NCI-H1092 treated with DMSO at 0.1 percent for 48 hours (cell line): Measurements from ENCODE around the gene TRAF3.
"Not testable (repeated sequence)": the region's sequence is repeated elsewhere in the genome, so short reads cannot be mapped to it uniquely, and the experiment has no call there.

Experiments
- DNase-seq: peaks from one replicate; lab custom pipeline; 2025; lab: John Stamatoyannopoulos, UW

TRAF3 gene

DNA sequence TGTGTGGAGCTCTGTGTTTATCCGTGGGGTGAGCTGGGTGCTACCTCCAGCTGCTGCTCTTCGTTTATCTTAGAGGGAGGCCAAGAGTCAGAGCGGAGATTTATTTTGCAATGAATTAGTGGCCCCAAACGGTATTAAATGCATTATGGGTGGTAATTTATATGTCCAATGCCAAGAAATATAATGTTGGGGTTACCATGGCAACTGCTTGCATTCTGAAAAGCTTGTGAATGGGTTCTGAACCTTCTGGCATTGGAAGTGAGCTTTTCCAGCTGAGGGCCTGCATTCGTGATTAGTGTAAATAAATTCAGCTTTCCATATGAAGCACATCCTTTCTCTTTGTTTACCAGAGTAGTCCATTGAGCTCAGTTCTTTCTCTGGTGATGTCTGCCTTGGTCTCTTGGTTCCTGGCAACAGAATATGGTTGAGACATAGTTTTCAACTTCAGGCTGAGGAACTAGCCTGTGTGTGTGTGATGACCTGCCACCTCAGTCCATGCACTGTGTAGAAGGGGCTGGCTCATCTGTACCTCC, 51.8 kb downstream of the TRAF3 start:
- DNase-seq, result peak; percentile 81

DNA sequence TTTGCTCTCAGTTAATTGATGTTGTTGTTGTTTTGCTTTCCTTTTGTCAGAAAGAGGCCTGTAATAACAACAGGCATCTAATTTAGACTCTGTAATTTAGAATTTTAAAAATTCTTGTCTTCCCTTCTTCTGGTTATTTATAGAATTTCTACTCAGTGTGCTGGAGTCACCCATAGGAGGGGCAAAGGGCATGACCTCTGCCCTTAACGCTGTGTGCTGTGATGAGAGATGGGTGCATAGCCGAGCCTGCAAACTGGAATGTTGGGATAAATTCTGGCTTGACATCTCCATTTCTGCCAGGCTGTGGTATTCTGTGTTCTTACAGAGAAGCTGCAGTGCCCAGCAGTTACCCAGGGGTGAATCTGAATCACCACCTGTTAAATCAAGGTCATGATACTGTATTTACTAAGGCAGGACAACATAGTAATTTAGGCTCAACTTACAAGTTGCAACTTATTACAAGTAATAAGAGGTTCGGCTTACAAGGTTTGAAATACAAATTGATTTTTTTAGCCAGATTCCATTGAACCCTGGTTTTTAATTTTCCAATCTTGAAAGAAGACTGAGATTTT, 53.3 kb downstream of the TRAF3 start:
- DNase-seq, result no peak

DNA sequence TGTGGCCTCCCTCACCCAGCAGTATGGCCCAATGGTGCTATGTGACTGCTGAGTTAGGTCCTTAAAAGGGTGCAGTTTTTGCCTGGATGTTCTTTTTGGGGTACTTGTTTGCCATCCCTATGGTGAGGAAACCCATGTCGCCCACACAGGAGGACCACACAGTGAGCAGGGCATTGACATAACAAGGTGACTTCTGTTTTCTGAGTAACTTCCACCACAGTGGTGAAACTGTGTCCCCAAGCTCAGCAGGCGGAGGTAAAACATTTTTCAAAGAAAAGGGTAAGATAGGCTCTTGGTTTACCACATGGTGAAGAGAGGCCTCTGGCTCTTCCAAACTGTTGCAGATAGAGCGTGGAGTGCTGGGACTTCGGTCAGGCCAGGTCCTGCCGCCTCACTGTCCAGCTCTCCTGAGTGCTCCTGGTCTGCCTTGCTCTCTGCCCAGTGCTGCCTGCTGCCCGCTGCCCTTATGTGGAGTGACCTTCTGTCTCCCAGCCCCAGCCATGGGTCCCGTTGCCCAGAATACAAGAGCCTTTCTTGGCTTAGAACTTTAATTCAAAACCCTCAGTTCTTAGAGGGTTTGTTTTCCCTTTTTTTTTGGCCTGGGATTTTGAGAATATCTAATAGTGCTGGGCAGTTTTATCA, 54.0 kb downstream of the TRAF3 start:
- DNase-seq, result no peak

DNA sequence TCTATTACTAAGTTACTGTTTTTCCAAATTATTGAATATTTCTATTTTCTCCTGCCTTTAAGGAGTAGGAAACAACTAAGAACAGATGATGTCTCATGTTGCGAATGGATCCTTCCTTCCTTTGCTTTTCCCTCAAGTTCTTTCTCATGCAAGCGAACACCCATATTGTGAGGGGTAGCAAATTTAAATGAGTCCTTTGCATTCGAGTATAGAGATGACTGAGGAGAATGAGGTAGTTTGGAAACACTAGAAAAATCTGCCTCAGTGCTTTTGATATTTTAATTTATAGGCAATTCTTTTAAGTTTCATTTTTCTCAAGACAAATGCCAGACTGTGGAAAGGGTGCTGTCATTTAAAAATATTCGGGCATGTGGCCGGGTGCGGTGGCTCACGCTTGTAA, 56.1 kb downstream of the TRAF3 start:
- DNase-seq, result no peak

DNA sequence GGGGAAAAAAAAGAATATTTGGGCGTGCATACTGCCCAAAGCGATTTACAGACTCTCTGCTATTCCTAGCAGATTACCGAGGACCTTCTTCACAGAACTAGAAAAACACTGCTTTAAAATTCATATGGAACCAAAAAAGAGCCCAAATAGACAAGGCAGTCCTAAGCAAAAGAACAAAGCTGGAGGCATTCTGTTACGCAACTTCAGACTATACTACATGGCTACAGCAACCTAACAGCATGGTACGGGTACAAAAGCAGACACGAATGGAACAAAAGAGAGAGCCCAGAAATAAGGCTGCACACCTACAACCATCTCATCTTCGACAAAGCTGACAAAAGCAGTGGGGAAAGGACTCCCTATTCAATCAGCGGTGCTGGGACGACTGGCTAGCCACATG, 56.7 kb downstream of the TRAF3 start:
- DNase-seq, result no peak

DNA sequence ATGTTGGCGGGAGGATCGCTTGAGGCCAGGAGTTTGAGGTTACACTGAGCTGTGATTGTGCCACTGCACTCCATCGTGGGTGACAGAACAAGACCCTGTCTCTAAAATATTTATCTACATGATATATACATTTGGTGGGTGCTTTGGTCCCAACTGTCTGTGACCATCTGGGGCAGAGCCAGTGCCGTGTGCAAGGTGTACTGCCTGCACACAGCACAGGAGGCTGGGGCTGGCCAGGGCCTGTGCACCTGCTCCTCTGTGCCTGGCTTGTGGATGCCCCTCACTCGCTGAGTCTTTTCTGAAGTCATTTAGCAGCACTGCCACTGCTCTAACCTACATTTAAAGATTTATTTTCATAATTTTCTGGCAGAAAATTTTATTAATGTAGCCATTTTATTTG, 58.7 kb downstream of the TRAF3 start:
- no peak for DNase-seq

DNA sequence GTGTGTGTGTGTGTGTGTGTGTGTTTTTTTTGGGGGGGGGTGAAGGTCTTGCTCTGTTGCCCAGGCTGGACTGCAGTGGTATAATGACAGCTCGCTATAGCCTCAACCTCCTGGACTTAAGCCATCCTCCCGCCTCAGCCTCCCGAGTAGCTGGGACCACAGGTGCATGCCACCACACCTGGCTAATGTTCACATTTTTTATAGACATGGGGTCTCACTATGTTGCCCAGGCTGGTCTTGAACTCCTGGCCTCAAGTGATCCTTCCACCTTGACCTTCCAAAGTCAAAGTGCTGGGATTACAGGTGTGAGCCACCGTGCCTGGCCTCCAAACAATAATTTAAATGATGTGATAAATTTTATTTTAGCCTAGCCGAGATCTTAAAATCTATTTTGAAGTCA, 59.9 kb downstream of the TRAF3 start:
- DNase-seq, result not testable (repeated sequence)

DNA sequence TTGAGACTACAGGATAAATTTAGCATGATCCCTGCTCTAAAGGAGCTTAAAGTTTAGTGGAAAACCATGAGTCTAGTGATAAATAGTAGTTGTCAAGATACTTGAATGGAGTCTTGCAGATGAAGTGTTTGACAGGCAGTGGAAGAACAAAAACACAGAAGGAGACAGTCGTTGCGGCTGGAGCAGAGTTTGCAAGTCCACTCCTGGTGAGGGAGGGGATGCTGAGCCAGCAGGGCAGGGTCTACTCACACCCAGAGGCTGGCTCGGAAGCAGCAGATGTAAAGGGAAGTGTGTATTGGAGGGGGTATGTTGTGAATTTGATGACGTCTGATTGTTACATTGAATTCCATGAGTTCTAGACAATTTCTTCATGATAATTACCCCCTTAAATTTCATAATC, 61.3 kb downstream of the TRAF3 start:
- no peak for DNase-seq

DNA sequence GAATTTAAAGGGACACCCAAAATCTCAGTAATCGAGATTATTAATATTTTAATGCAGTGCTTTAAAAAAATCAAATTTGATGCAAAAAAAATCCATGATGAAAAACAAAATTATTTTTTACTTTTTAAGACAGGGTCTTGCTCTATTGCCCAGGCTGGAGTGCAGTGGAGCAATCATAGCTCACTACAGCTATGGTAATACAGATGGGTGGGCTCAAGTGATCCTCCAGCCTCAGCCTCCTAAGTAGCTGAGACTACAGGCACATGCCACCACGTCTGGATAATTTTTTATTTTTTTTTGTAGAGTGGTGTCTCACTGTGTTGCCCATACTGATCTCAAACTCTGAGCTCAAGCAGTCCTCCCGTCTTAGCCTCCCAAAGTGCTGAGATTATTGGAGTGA, 62.9 kb downstream of the TRAF3 start:
- DNase-seq, result no peak

DNA sequence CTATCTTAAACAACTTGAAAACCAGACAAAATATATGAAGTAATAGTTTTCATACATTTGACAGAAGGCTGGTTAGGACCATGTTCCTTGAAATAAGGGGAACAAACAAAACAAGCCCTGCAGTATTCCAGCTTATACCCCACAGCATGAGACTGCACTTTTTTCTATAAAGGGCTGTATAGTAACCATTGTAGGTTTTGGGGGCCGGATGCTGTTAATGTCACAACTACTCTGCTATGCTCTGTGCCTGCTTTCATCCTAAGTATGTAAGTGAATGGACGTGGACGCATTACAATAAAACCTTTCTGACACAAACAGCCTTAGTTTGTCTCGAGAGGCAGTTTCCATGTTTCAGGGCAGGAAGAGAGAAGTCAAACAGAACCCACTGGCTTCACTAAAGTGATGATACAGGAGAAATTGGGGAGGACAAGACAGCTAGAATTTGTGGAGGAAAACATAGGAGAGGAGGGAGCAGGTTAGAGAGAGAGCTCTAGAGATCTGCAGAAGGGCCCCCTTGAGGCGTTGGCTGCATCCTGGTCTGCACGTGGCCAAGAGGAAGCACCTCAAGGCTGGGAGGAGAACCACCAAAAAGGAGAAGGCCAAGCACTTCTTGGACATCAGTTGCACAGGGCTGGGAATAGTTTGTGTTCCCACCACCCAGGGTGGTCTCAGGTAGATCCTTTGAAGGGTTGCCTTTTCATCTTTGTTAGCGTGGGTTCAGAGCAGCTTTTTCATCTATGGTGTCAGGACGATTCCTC, 63.7 kb downstream of the TRAF3 start:
- no peak for DNase-seq

DNA sequence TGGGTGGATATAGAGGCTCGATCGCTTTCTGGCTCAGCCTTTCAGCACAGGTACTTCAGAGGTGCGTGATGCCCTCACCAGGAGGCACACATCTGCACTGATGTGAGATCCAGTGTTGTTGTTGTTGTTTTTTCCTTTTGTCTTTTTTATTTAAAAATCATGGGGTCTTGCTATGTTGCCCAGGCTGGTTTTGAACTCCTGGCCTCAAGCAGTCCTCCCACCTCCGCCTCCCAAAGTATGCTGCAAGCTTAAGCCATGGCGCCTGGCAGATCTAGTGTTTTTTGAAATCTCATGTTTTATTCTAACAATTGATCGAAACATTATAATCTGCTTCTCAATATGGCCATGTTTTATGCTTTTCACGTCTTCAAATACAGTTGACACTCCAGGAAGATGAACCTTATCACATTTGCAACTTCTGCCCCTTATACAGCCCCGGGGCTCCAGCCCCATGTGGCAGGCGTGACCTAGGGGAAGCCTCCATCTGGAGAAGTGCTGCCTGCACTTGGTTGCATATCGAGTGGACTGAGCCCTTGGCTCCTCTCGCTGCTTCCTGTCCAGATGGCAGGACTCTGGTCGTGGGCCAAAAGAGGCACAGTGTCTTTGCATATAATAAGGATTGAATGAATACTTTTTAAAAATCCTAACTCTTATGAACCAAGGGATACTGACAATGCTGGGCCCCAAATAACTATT, 71.7 kb downstream of the TRAF3 start:
- DNase-seq, result peak; percentile 86

DNA sequence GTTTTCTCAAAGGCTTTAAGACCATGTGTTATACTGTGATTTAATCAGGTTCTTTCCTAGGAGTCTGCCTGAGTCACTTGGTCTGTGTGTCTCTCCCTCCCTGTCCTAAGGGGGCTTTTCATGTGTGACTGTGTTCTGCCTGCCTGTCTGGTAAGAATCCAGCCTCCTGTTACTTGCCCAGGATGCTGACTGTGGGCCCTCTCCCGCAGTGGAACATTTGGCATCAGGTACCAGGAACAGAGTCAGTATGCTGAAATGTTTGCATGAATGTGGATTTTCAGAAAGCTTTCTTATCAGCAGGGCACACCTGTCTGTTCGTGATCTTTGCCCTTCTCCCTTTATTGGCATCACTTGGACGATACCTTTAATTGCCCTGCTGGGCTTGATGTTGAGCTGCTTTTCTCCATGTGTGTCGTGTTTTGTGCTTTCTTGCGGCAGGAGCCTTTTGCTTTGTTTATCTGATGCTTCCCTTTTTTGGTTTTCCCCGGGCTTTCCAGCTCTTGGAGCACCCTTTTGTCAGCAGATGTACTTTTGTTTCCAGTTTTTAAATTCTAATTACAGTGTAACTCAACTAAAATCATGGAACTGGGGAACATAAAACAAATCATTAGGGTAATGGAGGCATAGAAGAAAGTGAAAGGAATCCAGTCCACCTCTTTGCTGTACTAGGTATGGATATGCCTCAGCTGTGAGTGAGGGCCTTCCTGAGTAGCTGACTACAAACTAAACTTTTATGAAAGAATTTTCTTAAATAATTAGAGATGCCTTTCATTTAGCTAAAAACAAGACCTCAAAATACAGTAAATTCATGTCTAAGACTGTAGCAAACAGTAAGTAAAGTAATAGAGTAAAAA, 72.5 kb downstream of the TRAF3 start:
- peak; percentile 86 for DNase-seq

DNA sequence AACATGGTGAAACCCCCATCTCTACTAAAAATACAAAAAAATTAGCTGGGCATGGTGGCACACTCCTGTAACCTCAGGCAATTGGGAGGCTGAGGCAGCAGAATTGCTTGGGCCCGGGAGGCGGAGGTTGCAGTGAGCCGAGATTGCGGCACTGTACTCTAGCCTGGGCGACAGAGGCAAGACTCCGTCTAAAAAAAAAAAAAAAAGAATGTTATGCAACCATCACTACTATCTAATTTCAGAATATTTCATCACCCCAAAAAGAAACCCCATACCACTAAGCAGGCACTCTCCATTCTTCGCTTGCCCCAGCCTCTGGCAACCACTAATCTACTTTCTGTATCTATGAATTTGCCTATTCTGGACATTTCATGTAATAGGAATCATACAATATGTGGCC, 76.4 kb downstream of the TRAF3 start:
- no peak for DNase-seq

DNA sequence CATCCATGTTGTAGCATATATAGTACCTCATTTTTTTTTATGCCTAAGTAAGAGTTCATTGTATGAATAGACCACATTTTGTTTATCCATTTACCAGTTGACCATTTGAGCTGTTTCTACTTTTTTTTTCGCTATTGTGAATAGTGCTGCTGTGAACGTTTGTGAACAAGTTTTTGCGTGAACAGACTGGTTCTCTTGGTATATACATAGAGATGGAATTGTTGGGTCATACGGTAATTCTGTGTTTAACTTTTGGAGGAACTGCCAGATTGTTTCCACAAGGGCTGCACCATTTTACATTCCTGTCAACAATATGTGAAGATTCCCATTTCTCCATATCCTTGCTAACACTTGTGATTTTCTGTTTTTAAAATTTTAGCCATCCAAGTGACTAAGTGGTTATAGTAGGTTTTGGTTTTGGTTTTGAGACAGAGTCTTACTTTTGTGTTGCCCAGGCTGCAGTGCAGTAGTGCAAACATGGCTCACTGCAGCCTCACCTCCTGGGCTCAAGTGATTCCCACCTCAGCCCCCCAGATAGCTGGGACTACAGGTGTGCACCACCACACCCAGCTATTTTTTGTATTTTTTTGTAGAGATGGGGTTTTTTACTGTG, 76.9 kb downstream of the TRAF3 start:
- no peak for DNase-seq

DNA sequence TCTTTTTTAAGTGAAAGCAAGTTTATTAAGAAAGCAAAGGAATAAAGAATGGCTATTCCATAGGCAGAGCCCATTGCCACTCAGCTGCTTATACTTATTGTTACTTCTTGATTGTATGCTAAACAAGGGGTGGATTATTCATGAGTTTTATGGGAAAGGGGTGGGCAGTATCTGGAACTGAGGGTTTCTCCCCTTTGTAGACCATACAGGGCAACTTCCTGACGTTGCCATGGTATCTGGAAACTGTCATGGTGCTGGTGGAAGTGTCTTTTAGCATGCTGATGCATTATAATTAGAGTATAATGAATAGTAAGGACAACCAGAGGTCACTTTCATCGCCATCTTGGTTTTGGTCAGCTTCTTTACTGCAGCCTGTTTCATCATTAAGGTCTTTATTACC, 78.9 kb downstream of the TRAF3 start:
- no peak for DNase-seq

DNA sequence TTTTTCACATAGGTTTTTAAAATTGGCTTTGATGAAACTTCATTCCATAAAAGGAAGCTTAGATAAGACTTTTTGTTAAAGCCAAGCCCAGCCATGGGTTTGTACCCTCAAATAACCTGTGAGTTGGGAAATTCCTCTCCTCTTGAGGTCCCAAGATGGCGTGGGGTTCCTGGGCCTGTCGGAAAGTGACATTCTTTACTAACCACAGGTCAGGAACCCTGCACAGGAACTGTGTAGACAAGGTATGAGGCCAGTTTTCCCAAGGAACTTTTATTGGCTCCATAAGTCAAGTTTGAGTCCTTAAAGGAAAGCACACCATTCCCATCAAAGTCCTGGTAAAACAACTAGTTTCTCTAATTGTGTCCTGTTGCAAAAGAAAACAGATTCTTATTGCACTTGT, 80.2 kb downstream of the TRAF3 start:
- DNase-seq, result no peak

DNA sequence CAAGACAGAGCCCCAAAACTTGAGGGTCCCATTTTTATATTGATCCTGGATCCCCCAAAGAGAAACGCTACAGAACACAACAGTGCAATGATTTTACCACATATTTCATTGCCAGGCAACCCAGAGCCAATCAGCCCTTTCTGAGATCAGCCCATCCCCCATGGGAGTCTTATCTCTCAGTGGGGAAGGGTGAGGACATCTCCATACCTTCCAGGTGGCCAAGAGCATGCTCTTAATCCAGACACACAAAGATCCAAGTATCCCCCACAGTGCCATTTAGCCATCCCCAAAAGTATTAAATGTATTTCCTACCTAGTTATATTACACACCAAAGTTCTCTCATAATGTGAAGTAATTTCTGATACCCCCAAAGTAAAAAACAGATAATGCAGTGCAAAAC, 82.7 kb downstream of the TRAF3 start:
- DNase-seq, result no peak

DNA sequence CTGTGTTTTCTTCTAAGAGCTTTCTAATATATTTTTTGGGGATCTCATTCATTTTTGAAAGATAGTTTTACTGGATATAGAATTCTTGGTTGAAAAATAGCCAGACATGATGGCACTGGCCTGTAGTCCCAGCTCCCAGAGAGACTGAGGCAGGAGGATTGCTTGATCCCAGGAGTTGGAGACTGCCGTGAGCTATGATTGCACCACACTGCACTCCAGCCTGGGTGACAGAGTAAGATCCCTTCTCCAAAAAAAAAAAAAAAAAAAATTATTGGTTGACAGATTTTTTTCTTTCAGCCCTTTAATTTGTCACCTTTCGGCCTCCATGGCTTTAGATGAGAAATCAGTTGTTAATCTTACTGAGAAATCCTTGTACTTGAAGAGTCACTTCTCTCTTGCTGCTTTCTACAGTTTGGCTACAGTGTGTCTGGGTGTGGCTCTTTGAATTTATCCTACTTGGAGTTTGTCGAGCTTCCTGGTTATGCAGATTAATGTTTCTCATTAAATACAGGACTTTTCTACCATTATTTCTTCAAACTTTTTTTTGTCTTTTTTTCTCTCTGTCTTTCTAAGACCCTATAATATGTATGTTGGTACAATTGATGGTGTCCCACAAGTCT, 85.0 kb downstream of the TRAF3 start:
- no peak for DNase-seq

DNA sequence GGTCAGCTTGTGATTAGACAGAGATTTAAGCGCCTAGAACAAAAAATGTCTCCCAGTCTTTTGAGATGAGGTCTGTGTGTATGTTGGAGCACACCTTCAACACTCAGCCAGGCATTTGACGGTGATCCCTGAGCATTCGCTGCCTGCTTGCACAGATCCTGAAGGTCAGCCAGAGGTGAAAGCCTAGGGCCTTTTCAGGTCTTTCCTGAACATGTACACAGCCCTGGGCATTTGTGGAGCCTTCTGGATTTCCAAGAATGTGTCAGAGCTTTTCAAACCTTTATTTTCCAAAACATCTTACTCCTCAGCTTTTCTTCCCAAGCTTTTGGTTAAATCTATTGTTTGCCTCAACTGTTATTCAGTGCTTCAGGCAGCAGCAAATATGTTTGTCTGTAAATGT, 86.1 kb downstream of the TRAF3 start:
- no peak for DNase-seq

DNA sequence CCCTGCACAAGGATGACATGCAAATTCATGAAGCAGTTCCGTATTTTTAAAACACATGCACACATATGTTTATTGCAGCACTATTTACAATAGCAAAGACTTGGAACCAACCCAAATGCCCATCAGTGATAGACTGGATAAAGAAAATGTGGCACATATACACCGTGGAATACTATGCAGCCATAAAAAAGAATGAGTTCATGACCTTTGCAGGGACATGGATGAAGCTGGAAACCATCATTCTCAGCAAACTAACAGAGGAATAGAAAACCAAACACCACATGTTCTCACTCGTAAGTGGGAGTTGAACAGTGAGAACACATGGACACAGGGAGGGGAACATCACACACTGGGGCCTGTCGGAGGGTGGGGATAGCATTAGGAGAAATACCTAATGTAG, 88.7 kb downstream of the TRAF3 start:
- not testable (repeated sequence) for DNase-seq
